Measurements from ENCODE around the gene SNED1.

DNA sequence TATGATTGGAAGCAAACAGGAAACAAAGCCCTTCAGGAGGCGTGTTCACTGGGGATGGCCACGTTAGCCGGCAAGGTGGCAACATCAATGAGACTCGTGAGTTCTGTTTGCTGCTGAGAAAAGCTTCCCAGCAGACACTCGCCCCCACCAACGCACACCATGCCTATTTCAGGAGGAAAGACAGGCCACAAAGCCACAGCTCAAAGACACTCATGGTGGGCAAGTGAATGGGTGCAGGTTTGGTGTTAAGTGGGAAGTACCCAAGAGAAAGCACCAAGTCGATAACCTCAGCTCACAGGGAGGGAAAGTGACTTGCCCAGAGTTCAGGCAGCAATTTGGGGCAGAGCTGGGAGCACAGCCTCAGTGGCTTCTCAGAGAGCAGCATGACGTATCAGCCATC lies 114.2 kb downstream of the SNED1 start:
- TF ChIP-seq, protein P1, sequence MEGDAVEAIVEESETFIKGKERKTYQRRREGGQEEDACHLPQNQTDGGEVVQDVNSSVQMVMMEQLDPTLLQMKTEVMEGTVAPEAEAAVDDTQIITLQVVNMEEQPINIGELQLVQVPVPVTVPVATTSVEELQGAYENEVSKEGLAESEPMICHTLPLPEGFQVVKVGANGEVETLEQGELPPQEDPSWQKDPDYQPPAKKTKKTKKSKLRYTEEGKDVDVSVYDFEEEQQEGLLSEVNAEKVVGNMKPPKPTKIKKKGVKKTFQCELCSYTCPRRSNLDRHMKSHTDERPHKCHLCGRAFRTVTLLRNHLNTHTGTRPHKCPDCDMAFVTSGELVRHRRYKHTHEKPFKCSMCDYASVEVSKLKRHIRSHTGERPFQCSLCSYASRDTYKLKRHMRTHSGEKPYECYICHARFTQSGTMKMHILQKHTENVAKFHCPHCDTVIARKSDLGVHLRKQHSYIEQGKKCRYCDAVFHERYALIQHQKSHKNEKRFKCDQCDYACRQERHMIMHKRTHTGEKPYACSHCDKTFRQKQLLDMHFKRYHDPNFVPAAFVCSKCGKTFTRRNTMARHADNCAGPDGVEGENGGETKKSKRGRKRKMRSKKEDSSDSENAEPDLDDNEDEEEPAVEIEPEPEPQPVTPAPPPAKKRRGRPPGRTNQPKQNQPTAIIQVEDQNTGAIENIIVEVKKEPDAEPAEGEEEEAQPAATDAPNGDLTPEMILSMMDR (IDR thresholded peaks at IDR 0.05; ENCODE audit: low read length), result no peak
- TF ChIP-seq EZH2 (optimal IDR thresholded peaks at IDR 0.05; ENCODE audit: low read depth, low read length) (no peak), EZH2phosphoT487 (IDR thresholded peaks at IDR 0.05; ENCODE audit: low read length) (no peak)
